GM18873 (cell line): ENCODE measurements around the gene RND3.

Experiments used
- ATAC-seq: cut with Tn5 transposase; IDR thresholded peaks from one replicate; pipeline ENCODE4 v1.9.1; 2021; ENCODE audit warnings: mild to moderate bottlenecking, moderate library complexity, moderate number of reproducible peaks; ENCODE audit not compliant: unreplicated experiment, low FRiP score

Gene RND3

DNA sequence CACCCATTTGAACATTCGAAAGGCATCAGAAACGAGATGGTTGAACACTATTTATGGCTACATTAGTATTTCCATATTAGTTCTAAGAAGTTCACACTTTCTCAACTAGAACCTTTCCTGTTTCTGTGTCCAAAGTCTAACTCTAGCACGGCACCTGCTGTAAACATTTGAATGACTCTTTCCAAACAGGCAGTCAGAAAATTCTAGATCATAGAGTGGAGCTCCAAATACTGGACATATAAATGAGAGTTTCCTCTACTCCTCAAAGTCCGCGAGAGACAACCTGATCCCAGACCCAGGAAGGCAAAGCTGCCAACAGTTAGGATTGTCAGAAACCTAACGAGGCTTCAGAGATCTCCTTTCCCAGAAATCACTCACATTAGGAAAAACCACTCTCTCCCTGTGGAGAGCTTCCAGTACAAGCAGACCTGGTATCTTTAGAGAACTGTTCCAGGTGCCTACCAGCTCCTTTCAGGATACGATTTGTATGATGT, 10.6 kb downstream of the RND3 start:
- ATAC-seq = no peak

DNA sequence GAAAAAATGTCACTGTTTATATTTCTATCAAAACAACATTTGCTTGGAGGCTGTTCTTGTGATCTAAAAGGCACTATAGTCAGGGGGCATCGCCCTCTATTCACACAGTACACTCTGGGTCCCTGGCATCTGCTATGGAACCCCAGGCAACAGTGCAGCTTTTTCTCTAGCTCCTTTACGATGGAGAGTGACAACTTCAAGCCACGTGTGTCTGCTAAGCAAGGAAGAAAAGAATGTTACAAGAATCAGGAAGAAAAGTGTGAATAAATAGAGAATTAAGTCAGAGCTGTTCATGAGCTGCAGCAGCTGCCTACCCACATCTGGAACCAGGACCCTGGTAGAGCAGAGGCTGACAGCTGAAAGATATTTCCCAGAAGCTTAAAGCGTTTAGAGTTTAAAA, 11.2 kb downstream of the RND3 start:
- no peak for ATAC-seq

DNA sequence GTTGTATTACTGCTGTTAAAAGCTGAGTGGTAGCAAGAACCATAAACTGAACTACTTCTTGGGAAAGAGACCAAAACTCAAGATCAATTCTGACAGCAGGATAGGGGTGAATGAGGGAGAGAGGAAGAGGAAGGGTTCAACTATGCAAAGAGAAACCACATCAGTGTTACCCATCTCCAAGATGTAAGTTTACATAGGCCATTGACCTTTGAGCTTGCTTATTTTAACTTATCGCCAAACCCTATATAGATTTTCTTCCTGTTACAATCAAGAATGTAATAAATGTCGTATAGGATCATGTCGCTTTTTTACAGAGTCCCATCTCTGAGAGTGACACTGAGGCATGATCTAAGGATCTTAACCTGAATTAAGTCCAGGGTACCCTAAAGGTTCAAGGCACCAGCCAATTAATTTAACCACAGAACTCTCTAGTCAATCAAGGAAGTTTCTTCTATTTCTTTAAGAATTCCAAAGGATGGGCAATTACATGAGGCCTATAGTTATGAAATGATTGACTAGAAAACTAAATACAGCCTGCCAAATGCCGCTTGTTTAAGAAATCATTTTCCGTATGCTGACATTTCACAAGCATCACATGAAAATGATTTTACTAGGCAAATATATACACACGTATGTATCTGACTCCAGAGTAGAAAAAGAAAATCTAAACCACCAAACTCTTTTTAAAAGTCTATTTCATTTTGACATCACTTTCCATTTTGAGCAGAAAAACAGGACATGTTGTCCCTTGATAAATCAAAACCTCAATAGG, 11.8 kb downstream of the RND3 start:
- no peak for ATAC-seq

DNA sequence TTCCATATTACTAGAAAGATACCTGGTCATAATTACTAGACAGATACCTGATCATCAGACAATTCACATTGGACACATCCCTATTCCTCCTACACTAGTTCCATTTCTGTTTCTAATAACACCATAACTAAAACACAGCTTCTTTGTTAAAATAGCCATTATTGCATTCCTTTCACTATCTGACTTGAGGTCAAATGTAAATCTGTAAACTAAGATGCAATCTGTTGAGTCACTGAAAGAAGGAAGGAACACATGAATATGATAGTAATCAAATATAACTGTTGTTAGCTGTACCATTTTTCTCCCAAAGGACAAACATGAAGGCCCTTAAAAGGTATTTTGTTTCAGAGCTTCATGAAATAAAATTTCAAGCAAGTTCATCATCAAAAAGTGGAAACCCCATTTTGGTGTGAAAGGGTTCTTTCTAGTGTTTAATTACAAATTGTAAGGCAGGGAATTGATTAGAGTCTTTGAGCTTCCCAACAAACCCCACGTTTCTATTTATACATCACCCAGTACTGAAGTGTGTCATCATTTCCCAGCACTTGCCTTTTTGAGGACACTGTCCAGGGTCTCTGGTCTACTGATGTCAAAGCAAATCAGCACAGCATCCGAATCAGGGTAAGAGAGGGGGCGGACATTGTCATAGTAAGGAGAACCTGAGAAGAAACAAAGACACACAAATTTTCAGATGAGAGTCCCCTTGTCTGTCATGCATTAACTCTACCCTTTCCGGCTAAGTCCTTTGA, 13.0 kb downstream of the RND3 start:
- ATAC-seq = no peak

DNA sequence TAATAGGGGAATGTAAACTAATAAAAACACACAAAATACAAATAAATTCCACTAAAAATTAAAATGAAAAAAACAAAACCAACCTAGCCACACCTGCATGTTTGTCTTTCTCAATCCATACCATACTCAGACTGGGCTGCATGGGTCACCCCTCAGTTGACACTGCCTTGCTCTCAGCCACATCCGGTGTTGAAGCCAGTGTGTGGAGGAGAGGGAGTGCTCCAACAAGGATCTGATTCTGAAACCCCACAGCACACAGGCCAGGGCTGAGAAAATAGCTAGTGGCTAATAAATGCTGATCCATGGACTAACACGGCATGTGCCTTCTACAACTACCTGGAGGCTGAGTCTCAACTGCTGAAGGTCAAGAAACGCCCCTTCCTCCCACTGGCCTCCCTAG, 13.7 kb downstream of the RND3 start:
- ATAC-seq = no peak

DNA sequence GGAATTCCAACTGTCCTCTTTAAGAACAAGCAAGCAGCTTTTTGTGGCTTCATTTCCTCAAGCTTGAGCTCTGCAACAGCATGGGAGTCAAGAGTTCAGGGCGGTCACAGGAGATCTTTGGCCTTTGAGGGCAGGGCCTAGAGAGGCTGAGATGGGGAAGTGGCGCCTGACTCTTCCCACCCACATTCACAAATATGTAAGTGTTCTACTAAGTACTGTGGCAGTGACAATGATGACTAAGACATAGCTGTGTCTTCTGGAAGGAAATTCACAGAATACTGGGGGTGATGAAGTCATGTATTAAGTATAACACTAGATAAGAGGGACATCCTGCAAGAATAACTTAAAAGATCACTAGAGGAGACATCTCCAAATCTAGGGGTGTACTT, 15.0 kb downstream of the RND3 start:
- ATAC-seq = no peak

DNA sequence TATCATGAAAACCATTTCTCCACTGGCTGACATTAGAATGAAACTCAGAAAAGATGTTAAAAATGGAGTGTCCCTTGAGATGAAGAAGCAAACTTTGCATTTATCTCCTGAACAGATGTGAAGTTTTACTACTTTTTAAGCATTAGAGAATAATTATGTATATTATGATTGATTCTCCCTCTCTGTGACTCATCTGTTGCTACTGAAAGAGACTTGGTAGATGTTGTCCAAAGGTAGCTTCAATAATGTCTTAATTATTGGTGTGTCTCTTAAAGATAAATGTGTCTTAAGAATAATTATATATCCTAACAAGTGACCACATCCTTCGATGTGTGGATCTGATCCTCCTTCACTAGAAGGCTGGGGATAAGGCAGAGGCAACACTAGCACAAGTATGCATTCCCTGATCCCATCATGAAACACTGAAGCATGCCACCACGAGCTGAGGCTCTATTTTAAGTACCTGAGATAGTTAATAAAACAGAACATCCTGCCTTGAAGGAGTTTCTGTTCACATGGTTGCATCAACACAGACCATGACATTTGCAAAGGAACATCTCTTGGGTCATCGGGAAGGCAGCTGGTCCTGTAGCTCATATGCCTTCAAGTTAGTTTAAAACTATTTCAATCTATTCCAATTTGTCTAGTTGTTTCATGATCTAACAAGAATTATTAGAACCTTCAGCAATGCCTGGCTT, 15.5 kb downstream of the RND3 start:
- no peak for ATAC-seq

DNA sequence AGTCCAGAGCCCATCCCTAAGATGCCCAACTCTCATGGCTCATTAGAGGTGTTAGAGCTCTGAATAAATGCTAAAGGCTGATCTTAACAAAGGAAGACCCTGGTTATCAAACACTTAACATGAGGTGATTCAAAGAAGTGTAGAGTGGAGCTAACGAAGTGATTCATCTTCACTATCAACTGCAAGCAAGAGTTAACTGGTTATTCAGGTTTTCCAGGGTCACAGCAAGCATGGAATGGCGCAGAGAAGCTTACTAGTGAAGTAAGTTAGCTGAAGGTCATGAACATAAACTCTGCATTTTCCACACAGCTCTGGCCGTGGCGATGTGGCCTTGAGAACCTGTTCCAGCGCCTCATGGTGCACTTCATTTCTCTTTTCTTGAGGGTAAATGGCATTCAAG, 17.0 kb downstream of the RND3 start:
- ATAC-seq = no peak

DNA sequence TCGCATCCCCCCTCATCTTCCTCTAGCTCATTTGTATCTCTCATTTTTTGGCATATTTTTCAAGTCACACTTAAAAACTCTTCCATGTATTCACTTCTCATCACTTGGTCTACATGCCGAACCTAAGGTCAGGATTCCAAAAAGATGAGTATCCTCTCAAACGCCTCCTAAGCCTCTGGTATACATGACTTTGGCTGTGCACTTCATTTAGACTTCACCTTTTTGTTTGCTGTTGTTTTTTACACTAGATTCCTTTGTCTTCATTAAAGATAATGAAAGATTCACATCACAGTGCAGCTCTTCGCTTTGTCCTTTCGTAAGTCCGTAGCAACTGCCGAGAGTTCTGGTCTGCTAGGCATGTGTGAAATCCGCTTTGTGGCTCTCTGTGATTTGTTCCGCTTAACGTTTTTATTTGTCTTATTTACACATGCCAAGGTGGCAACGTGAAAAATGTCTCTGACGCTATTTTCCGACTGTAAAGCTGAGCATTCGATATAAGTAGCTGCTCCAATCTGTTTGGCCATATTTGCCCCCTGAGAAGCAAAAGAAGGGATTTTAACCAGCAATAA, 17.7 kb downstream of the RND3 start:
- no peak for ATAC-seq

DNA sequence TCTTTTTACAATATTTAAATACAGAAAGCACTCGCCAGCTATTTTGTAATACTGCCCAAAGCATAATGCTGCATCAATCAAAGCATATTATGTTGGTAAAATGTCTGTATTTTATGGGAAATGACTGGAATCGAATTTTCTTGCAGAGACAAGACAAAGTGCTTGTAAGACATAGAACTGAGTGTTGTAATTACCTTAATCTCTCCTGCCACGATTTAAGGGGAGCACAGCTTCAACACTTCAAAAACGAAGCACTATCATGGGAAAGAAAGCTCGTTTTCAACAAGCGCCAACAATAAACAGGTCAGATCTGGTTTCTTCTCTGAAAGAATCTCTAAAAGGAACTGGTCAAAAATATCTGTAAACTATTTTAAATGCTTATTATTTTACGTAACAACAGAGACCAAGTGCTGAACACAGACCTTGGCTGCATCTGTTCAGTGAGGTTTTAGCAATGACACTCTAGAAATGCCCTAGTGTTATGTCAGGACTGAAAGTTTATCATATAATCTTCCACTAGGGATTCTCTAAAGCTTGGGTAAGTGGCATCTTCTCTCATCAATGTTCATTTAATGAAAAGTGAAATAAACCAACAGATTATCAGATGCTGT, 19.0 kb downstream of the RND3 start:
- no peak for ATAC-seq

DNA sequence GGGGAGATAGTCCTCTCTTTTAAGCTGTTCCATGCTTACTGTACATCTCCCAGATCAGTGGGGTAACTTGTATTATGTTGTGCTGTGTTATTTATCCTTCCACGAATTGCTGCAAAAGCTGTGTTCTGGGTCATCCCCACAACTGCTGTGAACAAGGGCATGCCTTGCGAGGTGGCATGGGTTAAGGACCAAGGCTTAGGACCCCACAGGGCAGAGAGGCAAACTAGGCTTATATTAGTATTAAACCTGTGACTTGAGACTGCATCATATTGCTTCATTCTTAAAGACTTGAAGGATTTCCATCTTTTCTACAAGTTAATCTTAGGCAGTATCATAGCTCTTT, 19.9 kb downstream of the RND3 start:
- no peak for ATAC-seq

DNA sequence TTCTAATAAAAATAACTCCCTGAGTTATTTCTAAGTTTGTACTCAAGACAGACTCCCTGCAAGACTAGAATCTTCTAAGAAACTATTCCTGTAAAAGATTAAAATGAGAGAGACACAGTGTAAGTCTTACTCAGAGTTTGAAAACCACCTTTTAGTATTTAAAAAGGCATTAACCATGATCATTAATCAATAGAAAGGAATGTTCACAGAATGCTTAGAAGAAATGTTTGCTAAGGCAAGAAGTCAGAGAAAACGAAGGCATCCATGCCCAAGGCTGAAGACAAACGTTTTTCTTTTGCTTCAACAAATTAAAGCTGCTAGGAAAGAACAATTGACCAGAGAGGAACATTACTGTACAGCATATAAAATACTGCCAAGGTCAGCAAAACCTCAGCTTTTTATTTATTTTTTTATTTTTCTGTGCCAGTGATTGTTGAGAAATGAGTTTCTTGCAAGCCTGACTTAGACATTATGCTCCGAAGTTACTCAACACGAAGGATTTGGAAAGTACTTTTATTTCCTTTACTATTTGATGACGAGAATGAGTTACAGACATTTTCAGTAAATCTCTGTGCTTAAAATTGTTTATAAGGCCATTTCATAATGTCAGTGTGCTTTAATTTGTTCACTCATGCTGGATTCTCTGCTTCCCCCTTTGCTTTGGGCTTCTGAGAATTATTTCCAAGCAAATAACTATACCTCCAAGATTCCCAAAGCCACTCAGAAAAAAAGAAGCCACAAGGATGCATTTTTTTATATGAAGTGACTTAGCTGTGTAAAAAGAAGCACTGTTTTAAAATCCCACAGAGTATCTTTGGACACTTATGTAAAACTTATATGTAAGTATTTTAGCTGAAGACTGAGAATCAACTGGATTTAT, 20.5 kb downstream of the RND3 start:
- no peak for ATAC-seq

DNA sequence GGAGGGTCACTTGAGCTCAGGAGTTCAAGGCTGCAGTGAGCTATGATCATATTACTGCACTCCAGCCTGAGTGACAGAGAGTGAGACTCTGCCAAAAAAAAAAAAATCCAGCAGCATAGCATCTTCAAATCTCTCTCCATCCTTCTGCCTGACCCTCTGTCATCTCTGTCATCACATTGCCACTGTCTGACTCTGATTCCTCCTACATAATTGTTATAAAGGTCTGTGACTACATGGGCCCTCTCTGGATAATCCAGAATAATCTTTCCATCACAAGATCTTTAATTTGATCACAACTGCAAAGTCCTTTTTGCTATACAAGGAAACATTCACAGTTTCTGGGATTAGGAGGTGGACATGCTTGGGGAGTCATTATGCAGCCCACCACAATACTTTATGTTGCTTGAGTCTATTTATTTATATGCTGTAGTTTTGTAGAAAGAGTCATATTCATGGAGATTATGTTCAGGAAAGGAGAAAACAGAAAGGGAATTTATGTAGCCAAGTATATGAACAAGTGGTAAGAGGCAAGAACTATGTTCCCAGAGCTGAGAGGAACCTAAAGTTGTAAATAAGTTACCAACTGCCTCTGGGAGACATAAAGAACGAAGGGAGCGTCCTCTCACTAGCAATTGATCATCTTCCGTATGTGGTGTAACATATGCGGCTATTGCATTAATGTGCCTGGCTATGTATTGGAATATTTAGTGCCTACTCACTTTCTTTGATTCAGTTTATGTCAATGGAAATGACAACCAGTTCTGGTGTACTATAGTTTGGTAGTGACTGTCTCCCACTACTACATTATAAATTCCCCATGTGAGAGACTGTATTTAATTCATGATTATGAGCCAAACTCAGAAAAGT, 21.5 kb downstream of the RND3 start:
- ATAC-seq = no peak

DNA sequence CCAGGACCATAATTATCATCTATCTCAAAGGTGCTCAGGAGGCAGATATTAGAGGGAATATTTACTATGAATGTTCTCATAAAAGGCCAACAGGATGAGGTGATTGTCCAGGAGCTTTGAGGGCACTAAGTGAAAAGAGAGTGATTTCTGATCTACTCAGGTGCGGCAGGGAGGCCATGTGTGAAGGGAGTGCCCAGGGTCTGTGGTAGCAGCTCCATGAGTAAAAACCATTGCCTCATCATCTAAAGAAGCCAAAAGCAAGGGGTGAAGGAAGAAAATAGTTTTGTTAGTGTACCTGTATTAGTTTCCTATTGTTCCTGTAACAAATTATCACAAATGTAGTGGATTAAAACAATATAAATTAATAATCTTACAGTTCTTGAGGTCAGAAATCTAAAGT, 22.5 kb downstream of the RND3 start:
- no peak for ATAC-seq

DNA sequence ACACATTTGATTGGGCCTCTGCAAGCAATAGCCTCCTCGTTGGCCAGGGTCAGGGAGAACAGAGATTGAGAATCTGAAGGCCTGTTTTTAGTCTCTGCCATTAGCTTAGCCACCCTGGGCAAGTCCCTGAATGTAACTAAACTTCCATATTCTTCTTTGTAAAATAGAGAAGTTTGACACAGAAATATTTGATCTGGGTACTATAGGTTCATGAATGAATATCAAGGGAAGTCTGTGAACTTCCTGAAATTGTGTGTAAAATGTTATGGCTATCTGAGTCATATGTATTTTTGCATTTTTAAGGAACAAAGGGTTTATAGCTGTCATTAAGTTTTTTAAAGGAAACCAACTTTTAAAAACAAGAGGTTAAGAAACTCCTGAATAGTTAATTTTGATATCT, 23.2 kb downstream of the RND3 start:
- no peak for ATAC-seq

DNA sequence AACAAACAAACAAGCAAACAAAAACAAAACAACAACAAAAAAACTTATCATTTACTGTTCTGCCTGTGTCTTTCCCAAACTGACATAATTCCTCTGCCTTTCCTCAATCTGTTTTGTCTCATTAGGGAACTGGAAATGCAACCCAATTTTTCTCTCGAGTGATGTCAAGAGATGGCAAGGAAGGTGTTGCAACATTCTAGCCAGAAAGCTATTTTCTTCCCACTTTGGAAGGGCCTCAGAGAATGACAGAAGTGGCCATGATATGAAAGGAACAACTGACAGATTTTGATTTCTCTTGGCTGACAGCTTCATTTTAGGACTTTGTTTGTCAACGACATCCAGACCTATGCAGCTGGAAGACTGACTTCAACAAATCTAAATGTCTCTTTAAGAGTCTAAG, 24.7 kb downstream of the RND3 start:
- no peak for ATAC-seq

DNA sequence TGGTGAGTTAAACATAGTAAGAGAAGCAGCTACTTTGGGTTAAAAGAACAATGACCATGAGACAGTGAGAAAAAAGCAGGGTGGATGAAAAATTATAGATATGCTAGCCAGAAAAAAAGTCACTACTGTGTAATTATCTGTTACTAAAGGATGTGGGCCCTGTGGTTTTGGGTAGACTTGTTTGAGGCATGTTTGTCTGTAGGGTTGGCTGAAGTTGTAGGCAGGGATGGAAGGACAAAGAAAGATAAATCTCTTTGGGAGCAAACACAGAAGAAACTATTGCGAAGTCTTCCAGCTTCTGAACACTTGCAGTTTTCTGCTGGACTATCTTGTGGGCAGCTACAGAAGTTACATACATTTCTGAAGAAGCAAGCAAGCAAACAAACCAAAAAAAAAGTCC, 28.2 kb downstream of the RND3 start:
- no peak for ATAC-seq

DNA sequence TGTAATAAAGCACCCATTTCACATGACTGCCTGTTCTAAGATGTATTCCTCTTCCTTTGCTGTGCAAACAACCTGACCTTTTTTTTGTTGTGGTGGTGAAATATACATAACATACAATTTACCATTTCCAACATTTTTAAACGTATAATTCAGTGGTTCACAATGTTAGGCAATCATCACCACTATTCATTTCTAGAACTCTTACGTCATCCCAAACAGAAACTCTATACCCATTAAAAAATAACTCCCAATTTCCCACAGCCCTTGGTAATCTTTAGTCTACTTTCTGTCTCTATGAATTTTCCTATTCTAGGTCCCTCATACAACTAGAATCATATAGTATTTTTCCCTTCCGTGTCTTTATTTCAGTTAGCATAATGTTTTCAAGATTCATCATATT, 36.7 kb downstream of the RND3 start:
- ATAC-seq = no peak

DNA sequence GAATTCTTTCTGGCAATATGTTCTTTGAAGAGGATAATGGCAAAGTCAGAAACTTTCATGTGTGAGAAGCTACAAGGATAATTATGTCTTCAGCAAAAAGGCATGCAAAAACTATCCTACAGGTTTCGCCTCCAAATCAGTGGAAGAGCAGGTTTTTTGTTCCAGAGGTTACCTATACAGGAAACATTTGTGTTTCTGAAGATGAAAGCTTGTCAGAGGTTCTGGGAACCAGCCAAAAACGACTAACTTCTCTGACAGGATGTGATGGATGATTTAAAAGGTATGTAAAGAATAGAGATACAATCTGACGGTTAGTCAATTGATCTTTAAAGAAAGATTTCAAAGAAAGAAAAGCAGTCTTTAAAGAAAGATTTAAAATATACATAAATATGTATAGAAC, 37.6 kb downstream of the RND3 start:
- ATAC-seq = no peak
